OCI-LY3 (cell line): ENCODE measurements around the gene SLC26A1.
"Not testable (repeated sequence)": the region's sequence is repeated elsewhere in the genome, so short reads cannot be mapped to it uniquely, and the experiment has no call there.

Source experiments
- H2AFZ ChIP-seq: fragments of 200-600, 300-600 bp; shearing (Covaris generic); 2 replicates; pipeline ENCODE4 v1.6.0; 2014; ENCODE audit warnings: antibody characterized with exemption, low read depth, low read length
- H3K27ac ChIP-seq: fragments of 200-600, 300-600 bp; sonication (generic); 2 replicates; pipeline ENCODE4 v1.5.1; 2014; ENCODE audit warnings: mild to moderate bottlenecking, low read length, moderate library complexity, mixed read lengths
- H3K27me3 ChIP-seq: fragments of 200-600, 300-600 bp; sonication (generic); 2 replicates; pipeline ENCODE4 v1.6.1; 2014; ENCODE audit warnings: low read depth, low read length, mixed read lengths
- H3K36me3 ChIP-seq: fragments of 200-600, 300-600 bp; sonication (generic); replicated peaks from 2 replicates; pipeline ENCODE3; 2014; ENCODE audit warnings: low read depth, low read length, mixed read lengths
- H3K4me1 ChIP-seq: fragments of 300-600, 200-600 bp; sonication (generic); 2 replicates; pipeline ENCODE4 v1.6.1; 2014; ENCODE audit warnings: low read length, mixed read lengths
- H3K4me2 ChIP-seq: fragments of 200-600, 300-600 bp; sonication (generic); 2 replicates; pipeline ENCODE4 v1.6.1; 2014; ENCODE audit warnings: low read length, mixed read lengths
- H3K4me3 ChIP-seq: fragments of 300-600, 200-600 bp; sonication (generic); 2 replicates; pipeline ENCODE4 v1.5.1; 2014; ENCODE audit warnings: antibody characterized with exemption, mild to moderate bottlenecking, low read length, moderate library complexity
- H3K79me2 ChIP-seq: fragments of 300-600, 200-600 bp; shearing (Covaris generic); 2 replicates; pipeline ENCODE4 v1.6.1; 2014; ENCODE audit warnings: mild to moderate bottlenecking, low read length, mixed read lengths
- H3K9ac ChIP-seq: fragments of 300-600, 200-600 bp; shearing (Covaris generic); 2 replicates; pipeline ENCODE4 v1.6.0; 2014; ENCODE audit warnings: mild to moderate bottlenecking, low read length, moderate library complexity
- H3K9me3 ChIP-seq: fragments of 200-600, 300-600 bp; shearing (Covaris generic); 2 replicates; pipeline ENCODE4 v1.6.1; 2014; ENCODE audit warnings: low read length, mixed read lengths; ENCODE audit not compliant: insufficient read depth
- H4K20me1 ChIP-seq: fragments of 200-600, 300-600 bp; sonication (generic); 2 replicates; pipeline ENCODE4 v1.6.1; 2016; ENCODE audit warnings: low read length, mixed read lengths; ENCODE audit not compliant: insufficient read depth
- CTCF ChIP-seq: fragments of 200-600, 300-600 bp; sonication (generic); IDR thresholded peaks from 2 replicates; pipeline ENCODE4 v1.5.1; 2014; ENCODE audit warnings: antibody characterized with exemption, low read length, low read depth
- EZH2phosphoT487 ChIP-seq: fragments of 200-600 bp; shearing (Covaris generic); IDR thresholded peaks from 2 replicates; pipeline ENCODE4 v1.6.1; 2018; ENCODE audit warnings: antibody characterized with exemption, mixed run types, low read depth

SLC26A1 gene

GRCh38 chr4:946103-946450 is 47.1 kb downstream of the SLC26A1 start:
- H3K4me2 ChIP-seq: no peak overlapping the region
- no peaks in the 10 kb centered on the region for H3K9me3 ChIP-seq
- no peak overlapping the region for H3K27ac ChIP-seq
- H3K4me3 ChIP-seq: no peak overlapping the region
- H3K79me2 ChIP-seq: no peaks in the 10 kb centered on the region
- no peak overlapping the region for H3K9ac ChIP-seq
- H3K27me3 ChIP-seq: no peaks in the 10 kb centered on the region
- no peaks in the 10 kb centered on the region for H4K20me1 ChIP-seq
- no peaks in the 10 kb centered on the region for H3K36me3 ChIP-seq
- H2AFZ ChIP-seq: no peak overlapping the region
- TF ChIP-seq EZH2phosphoT487 (no peak), CTCF (no peak)
- no peaks in the 10 kb centered on the region for H3K4me1 ChIP-seq

GRCh38 chr4:945274-946102 is 47.7 kb downstream of the SLC26A1 start:
- no peaks in the 10 kb centered on the region for H3K27me3 ChIP-seq
- no peaks in the 10 kb centered on the region for H3K79me2 ChIP-seq
- H3K9ac ChIP-seq: no peak overlapping the region
- no peak overlapping the region for H2AFZ ChIP-seq
- no peak overlapping the region for H3K4me2 ChIP-seq
- no peaks in the 10 kb centered on the region for H3K4me1 ChIP-seq
- H3K27ac ChIP-seq: no peak overlapping the region
- H3K4me3 ChIP-seq: no peak overlapping the region
- TF ChIP-seq EZH2phosphoT487 (no peak), CTCF (no peak)
- no peaks in the 10 kb centered on the region for H4K20me1 ChIP-seq
- H3K9me3 ChIP-seq: no peaks in the 10 kb centered on the region
- H3K36me3 ChIP-seq: no peaks in the 10 kb centered on the region

GRCh38 chr4:939508-939907 is 53.7 kb downstream of the SLC26A1 start:
- H4K20me1 ChIP-seq, H3K79me2 ChIP-seq, H2AFZ ChIP-seq, H3K27ac ChIP-seq, H3K36me3 ChIP-seq, H3K4me2 ChIP-seq, H3K9me3 ChIP-seq, H3K9ac ChIP-seq, H3K4me3 ChIP-seq: not testable (repeated sequence)
- Histone ChIP-seq H3K27me3 (peaks cover 24% of the 10 kb centered on the region), H3K4me1 (peaks cover 23% of the 10 kb centered on the region)
